Measurements from ENCODE around the gene KRT86. TPM values are rescaled to one million over a fixed set of nuclear protein-coding genes. Genes with fewer than 3 reads are reported as not detected.

The KRT86 gene
- total RNA-seq, 1 donor from 2014 or later: 2.2 TPM

GRCh38 chr12:52291267-52291935 is 17.0 kb downstream of the KRT86 start, which contains the start of gene KRT81:
KRT81 (minus strand) TSS chr12:52291534; CDS start chr12:52291465, 69 bp downstream.
- DNase-seq (ENCODE audit: low read depth): no peak
- TF ChIP-seq, protein P1, sequence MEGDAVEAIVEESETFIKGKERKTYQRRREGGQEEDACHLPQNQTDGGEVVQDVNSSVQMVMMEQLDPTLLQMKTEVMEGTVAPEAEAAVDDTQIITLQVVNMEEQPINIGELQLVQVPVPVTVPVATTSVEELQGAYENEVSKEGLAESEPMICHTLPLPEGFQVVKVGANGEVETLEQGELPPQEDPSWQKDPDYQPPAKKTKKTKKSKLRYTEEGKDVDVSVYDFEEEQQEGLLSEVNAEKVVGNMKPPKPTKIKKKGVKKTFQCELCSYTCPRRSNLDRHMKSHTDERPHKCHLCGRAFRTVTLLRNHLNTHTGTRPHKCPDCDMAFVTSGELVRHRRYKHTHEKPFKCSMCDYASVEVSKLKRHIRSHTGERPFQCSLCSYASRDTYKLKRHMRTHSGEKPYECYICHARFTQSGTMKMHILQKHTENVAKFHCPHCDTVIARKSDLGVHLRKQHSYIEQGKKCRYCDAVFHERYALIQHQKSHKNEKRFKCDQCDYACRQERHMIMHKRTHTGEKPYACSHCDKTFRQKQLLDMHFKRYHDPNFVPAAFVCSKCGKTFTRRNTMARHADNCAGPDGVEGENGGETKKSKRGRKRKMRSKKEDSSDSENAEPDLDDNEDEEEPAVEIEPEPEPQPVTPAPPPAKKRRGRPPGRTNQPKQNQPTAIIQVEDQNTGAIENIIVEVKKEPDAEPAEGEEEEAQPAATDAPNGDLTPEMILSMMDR (conservative IDR thresholded peaks at IDR 0.05; ENCODE audit: low read depth, low read length): no peak

DNA sequence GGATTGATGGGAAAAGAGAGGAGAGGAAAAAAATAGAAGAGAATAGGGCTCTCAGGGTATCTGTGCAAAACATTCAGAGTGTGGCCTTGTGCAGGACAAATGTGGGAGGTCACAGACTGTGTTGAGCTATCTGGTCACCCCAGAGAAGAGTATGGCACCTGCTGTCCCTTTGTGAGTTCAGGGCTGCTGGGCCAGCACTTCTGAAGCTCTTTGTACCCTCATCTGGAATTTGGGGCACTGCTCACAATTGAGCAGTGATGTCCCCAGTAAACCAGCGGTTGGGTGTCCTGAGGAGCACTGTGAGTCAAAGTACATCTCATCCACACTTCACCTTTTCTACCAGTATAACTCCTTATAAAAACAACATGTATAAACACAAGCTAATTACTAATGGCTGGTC is 19.5 kb downstream of the KRT86 start:
- no peak for DNase-seq (ENCODE audit: low read depth)
- TF ChIP-seq, protein P1 (conservative IDR thresholded peaks at IDR 0.05; ENCODE audit: low read depth, low read length): no peak
- no peak overlapping the region for H3K4me3 ChIP-seq (ENCODE audit: low read depth, low read length)

More at GRCh38 chr12:52291267-52291935, 17.0 kb downstream of the KRT86 start, which contains the start of gene KRT81:
- no peak within 1 kb of the TSS for H3K4me3 ChIP-seq (ENCODE audit: low read depth, low read length)

GRCh38 chr12:52294803-52295202 is 20.4 kb downstream of the KRT86 start:
- no peak overlapping the region for H3K4me3 ChIP-seq (ENCODE audit: low read depth, low read length)
- TF ChIP-seq, protein P1 (conservative IDR thresholded peaks at IDR 0.05; ENCODE audit: low read depth, low read length): no peak
- DNase-seq (ENCODE audit: low read depth): no peak

DNA sequence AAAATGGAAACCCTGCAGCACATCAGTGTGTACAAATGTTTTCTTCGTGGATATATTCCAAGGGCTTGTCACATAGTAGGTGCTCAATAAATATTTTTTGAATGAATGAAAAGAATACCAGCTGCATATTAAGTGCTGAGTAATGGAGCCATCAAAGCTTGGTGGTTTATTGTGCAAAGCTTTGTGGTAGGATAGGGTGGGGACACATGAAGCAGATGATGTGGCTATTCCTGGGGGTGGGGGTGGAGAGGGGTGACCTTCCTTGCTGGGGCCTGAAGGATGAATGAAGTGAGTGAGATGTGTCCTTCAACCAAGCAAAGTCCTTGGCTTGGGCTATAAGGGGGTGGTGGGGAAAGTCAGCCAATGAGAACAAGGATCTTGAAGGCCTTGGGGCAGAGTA is 21.2 kb downstream of the KRT86 start:
- no peak for DNase-seq (ENCODE audit: low read depth)
- TF ChIP-seq, protein P1 (conservative IDR thresholded peaks at IDR 0.05; ENCODE audit: low read depth, low read length): no peak
- no peak overlapping the region for H3K4me3 ChIP-seq (ENCODE audit: low read depth, low read length)

- no peak overlapping the region for H3K4me3 ChIP-seq (ENCODE audit: low read depth, low read length)
- DNase-seq (ENCODE audit: low read depth): no peak
- TF ChIP-seq, protein P1 (conservative IDR thresholded peaks at IDR 0.05; ENCODE audit: low read depth, low read length): no peak
Measured at GRCh38 chr12:52296572-52297215, 22.2 kb downstream of the KRT86 start.

GRCh38 chr12:52298677-52299190 is 24.3 kb downstream of the KRT86 start:
- TF ChIP-seq, protein P1 (conservative IDR thresholded peaks at IDR 0.05; ENCODE audit: low read depth, low read length): no peak
- no peak overlapping the region for H3K4me3 ChIP-seq (ENCODE audit: low read depth, low read length)
- DNase-seq (ENCODE audit: low read depth): no peak
